SH-SY5Y (cell line): ENCODE data around the gene RBM34.

Experiments used
- GATA2 ChIP-seq: IDR thresholded peaks from 2 replicates; pipeline ENCODE4 v1.6.1; 2011; ENCODE audit warnings: mild to moderate bottlenecking, low read depth, low read length
- GATA3 ChIP-seq: IDR thresholded peaks from 2 replicates; pipeline ENCODE4 v1.6.1; 2011; ENCODE audit warnings: low read depth, mild to moderate bottlenecking, low read length, moderate library complexity

Gene RBM34

DNA sequence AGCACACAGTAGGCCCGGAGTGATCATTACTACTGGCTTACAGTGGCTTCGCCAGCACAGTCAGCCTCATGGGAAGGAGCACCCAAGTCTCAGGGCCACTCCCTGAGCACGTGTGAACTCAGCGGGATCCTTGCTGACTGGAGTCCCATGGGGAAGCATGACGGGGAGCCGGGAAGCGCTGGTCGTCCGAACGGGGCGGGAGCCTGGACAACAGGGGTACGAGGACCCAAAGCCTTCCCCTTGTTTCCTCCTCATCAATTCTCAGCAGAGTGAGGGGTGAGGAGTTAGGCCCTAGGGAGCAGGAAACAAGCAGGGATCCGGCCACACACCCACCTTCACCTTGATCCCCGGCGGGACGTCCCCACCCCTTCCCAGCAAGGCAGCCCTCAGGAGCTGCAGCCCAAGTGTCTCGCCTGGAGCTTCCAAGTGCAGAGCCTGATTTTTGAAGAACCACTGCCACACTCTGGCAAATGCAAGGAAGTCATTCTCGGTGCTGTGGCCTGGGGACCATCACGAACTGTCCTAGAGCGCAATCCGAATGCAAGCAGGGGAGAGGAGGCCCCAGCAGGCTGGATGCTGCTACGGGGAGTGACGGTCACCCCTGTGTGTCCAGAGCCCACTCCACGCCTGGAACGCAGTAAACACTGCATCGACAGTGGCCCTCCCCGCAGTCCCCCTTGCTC is 67.9 kb downstream of the RBM34 start:
- TF ChIP-seq GATA3 (no peak), GATA2 (no peak)

DNA sequence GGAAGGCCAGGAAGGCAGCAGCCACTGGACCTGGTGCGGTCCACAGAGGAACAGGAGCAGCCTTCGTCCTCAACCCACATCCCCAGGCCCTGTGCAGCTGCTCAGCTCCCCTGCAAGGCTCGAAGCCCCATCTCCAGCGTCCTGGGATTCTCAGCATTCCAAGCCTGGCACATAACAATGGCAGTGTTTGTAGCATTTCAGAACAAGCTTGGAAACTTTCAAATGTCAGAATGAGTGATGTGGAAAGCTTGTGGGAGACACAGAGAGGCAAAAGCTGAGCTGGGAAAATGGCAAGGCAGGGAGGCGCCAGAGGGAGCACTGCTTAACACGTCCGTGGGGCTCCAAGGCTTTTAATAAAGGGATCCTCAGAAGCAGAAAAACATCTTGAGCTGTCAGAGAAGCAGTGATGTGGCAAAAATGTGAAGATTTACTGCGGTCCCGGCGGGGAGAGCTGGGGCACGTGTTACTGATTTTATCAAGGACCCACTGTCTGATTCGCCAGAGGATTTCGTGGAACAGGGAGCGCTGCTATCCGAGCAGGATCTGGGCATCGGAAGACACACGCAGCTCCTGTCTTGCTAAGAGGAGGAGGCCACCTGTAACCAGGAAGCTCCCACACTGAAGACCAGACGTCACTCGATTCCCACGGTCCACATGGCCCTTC is 70.5 kb downstream of the RBM34 start:
- peak; percentile 69 for TF ChIP-seq GATA2
- no peak for TF ChIP-seq GATA3

DNA sequence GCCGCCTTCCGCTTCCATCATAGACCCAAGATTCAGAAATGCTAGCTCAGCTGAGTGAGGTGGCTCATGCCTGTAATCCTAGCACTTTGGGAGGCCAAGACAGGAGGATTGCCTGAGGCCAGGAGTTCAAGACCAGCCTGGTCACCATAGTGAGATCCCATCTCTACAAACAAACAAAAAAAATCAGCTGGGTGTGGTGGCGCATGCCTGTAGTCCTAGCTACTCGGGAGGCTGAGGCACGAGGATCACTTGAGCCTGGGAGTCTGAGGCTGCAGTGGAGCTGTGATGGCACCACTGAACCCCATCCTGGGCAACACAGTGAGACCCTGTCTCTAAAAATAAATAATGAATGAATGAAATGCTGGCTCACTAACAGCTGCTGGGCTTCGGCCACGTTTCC is 72.1 kb downstream of the RBM34 start:
- no peak for TF ChIP-seq GATA2

DNA sequence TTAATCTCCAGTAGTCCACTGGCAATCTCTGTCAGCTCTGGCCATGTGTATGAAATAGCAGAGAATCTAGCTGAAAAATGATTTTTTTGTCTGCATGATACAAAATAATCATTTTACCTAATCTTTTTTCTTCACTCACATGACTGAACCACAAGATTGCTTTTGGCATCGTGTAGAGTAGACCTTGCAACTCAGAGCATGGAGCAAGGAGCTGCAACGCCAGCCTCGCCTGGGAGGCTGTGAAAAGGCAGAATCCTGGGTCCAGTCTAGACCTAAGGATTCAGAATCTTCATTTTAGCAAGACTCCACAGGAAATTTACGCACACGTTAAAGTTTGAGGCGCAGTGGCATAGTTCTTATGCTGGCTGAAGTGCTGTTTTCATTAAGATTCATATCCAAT is 72.6 kb downstream of the RBM34 start:
- TF ChIP-seq GATA3 (no peak), GATA2 (no peak)

DNA sequence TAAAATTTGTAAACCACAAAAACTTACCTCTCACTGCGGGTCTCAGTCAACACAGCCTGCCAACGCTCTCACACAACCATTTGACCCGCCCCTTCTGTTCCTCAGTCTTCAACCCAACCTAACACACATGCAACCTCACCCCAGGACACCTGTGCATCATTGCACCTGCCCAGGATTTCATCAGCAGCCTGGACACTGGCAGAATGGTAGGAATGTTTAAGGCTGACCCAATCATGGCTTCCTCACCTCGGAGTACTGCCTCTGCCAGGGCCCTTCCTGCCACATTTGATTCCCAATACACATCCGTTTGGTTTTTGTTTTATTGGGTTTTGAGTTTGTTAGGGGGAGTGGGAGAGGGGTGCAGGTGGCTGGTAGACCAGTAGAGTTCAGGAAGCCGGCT is 73.1 kb downstream of the RBM34 start:
- TF ChIP-seq GATA2 (no peak), GATA3 (no peak)
